ENCODE data around the gene OR6M1.

Gene OR6M1

GRCh38 chr11:123773959-123774358, 32.2 kb downstream of the OR6M1 start:
- no peak for TF ChIP-seq CTCF (IDR thresholded peaks at IDR 0.05; ENCODE audit: control extremely low read depth, extremely low read depth, low read depth, missing control alignments)
- DNase-seq (ENCODE audit: extremely low spot score), result no peak
- ChIA-PET CTCF (no interaction called here), POLR2A (no interaction called here)

- ChIA-PET CTCF (no interaction called here), POLR2A (no interaction called here)
- TF ChIP-seq CTCF (IDR thresholded peaks at IDR 0.05; ENCODE audit: control extremely low read depth, extremely low read depth, low read depth, missing control alignments), result no peak
- no peak for DNase-seq (ENCODE audit: extremely low spot score)
Observed at GRCh38 chr11:123773026-123773425, 33.1 kb downstream of the OR6M1 start.

GRCh38 chr11:123771664-123772063, 34.5 kb downstream of the OR6M1 start:
- CTCF ChIA-PET, result interaction anchor here (1.1 kb wide), 1 partner anchor 38 kb away, joined by 3 read pairs; no protein-coding TSS in a partner anchor
- POLR2A ChIA-PET, result no interaction called here
- DNase-seq (ENCODE audit: extremely low spot score), result no peak
- no peak for TF ChIP-seq CTCF (IDR thresholded peaks at IDR 0.05; ENCODE audit: control extremely low read depth, extremely low read depth, low read depth, missing control alignments)

- ChIA-PET CTCF (no interaction called here), POLR2A (no interaction called here)
- DNase-seq (ENCODE audit: extremely low spot score), result no peak
- no peak for TF ChIP-seq CTCF (IDR thresholded peaks at IDR 0.05; ENCODE audit: control extremely low read depth, extremely low read depth, low read depth, missing control alignments)
Observed at GRCh38 chr11:123770712-123771111, 35.4 kb downstream of the OR6M1 start.

GRCh38 chr11:123765601-123766000, 40.5 kb downstream of the OR6M1 start:
- no peak for DNase-seq (ENCODE audit: extremely low spot score)
- CTCF ChIA-PET, result interaction anchor here (1.0 to 2.4 kb wide), 3 partner anchors 9 to 54 kb away, joined by 3 to 8 read pairs (median 3); no protein-coding TSS in a partner anchor
- POLR2A ChIA-PET, result no interaction called here
- no peak for TF ChIP-seq CTCF (IDR thresholded peaks at IDR 0.05; ENCODE audit: control extremely low read depth, extremely low read depth, low read depth, missing control alignments)

GRCh38 chr11:123762422-123762821, 43.7 kb downstream of the OR6M1 start:
- no peak for DNase-seq (ENCODE audit: extremely low spot score)
- ChIA-PET POLR2A (no interaction called here), CTCF (no interaction called here)
- no peak for TF ChIP-seq CTCF (IDR thresholded peaks at IDR 0.05; ENCODE audit: control extremely low read depth, extremely low read depth, low read depth, missing control alignments)

- ChIA-PET CTCF (no interaction called here), POLR2A (no interaction called here)
- peak; percentile 61 for DNase-seq (ENCODE audit: extremely low spot score)
- no peak for TF ChIP-seq CTCF (IDR thresholded peaks at IDR 0.05; ENCODE audit: control extremely low read depth, extremely low read depth, low read depth, missing control alignments)
Observed at GRCh38 chr11:123760894-123761293, 45.3 kb downstream of the OR6M1 start.

Data from GM10248 (cell line).